Right renal pelvis (tissue), 4 donors: ENCODE results near the gene ADARB2. TPM values are rescaled to one million over a fixed set of nuclear protein-coding genes. Genes with fewer than 3 reads are reported as not detected.
"Not testable (repeated sequence)": the region's sequence is repeated elsewhere in the genome, so short reads cannot be mapped to it uniquely, and the experiment has no call there.

Experiments
- DNase-seq, 4 donors: peaks; one replicate each; pipeline ENCODE4 v3.0.0-alpha.2; 2013; ENCODE audit warnings: low read depth in 4 of 4, low spot score in 3 of 4, missing footprints in 1 of 4
- polyA plus RNA-seq, 4 donors: library from polyadenylated mRNA; unstranded; fragments of 120-200 nt; gene quantifications; one replicate each; pipeline ENCODE4 v1.2.1, GENCODE V29; 2013; ENCODE audit not compliant: insufficient read length in 4 of 4

ADARB2 gene
- polyA plus RNA-seq, 4 donors = 0.90 to 1.8 (median 1.4) TPM

DNA sequence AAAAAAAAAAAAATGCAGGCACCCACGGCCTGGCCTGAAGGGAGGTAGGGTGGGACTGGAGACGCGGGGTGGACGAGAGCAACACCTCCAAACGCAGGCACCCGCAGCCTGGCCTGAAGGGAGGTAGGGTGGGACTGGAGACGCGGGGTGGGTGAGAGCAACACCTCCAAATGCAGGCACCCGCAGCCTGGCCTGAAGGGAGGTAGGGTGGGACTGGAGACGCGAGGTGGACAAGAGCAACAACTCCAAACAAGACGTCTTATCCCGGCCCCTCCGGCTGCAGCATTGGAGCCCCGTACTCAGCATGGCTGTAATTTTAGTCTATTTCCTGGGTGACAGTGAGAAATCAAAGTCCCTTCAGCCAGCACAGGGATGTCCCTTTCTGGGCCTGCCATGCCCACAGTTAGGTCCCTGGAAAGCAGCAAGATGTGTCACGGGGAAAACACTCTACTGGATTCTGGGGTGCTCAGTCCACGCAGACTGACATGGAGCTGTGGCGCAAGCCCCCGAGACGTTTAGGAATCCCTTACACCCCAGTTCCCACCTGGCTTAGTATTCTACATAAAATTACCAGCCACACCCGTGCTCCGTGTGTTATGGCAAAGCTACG is 561.3 kb downstream of the ADARB2 start:
- DNase-seq = no peak

DNA sequence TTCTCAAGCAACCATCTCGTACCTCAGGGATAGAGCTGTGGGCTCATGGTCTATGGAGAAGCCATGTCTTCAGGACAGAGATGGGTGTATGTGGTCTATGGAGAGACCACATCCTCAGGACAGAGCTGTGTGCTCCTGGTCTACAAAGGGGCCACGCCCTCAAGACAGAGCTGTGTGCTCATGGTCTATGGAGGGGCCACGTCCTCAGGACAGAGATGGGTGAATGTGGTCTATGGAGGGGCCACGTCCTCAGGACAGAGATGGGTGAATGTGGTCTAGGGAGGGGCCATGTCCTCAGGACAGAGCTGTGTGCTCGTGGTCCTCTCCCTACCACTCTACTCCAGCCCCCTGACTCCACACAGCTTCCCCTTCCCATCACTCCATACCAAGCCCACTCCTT is 563.3 kb downstream of the ADARB2 start:
- no peak for DNase-seq

DNA sequence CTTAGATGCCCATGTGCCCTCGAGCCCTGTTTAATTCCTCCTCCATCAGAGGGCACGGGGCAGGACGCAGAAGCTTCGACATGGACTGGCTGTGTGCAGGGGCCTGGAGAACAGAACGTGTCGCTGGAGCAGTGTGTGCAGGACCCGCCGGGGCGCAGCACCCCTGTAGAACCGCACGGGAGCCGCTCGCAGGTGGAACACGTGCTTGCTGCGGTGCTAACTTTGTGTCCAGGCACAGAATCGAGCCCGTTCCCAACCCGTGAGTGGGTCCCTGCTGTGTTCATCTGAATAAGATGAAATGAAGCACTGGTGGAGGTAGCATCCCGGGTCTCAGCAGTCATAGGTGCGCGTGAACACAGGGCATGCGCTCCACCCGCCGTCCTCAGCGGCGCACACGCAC is 564.2 kb downstream of the ADARB2 start:
- no peak for DNase-seq

DNA sequence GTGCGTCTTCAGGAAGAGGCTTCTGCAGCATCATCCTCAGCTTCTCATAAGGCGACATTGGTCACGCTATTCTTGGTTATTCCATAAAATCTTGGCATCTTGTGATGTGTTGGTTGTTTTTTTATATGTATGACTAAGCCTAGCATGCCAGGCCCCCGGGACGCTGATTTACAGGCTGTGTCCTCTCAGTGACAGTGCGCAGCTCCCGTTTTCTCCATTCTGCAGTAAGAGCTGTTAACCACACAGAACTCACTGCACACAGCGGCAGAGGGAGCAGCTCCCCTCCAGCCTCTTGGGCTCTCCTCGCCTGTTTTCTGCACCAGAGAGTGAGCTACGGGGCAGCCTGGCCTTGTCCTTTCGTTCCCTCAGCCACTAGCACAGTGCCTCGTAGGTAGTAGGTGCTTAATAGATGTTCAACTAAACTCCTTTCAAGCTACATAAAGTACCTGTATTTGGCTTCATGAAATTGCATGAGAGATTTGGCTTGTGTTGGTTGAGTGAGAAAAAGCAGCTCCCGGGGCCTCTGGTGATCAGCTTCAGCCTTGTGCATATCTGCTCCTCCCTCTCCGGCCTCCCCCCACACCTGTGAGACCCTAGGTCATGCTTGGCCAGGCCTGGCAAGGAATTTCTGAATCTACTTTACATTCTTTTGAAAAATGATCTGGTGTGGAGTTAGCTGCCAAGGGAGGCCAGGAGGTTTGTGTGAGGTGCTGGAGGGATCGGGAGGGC is 564.9 kb downstream of the ADARB2 start:
- DNase-seq = no peak

- DNase-seq = no peak
Observed at GRCh38 chr10:1171586-1171985, 565.7 kb downstream of the ADARB2 start.

DNA sequence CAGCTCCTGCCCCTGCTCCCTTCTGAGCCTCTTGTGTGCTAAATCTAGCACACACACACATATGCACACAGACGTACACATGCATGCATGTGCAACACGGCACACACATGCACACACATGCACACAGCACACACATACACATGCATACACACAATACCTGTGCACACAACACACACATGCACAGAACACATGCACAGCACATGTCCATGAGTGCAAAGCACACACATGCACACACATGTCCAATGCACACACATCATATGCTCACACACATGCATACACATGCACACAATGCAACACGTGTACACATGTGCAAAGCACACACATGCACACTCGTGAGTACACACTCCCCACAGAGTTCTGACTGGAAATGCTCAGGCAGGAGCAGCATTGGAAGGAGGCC is 566.1 kb downstream of the ADARB2 start:
- DNase-seq = no peak

GRCh38 chr10:1170867-1171180 is 566.5 kb downstream of the ADARB2 start:
- DNase-seq = no peak

DNA sequence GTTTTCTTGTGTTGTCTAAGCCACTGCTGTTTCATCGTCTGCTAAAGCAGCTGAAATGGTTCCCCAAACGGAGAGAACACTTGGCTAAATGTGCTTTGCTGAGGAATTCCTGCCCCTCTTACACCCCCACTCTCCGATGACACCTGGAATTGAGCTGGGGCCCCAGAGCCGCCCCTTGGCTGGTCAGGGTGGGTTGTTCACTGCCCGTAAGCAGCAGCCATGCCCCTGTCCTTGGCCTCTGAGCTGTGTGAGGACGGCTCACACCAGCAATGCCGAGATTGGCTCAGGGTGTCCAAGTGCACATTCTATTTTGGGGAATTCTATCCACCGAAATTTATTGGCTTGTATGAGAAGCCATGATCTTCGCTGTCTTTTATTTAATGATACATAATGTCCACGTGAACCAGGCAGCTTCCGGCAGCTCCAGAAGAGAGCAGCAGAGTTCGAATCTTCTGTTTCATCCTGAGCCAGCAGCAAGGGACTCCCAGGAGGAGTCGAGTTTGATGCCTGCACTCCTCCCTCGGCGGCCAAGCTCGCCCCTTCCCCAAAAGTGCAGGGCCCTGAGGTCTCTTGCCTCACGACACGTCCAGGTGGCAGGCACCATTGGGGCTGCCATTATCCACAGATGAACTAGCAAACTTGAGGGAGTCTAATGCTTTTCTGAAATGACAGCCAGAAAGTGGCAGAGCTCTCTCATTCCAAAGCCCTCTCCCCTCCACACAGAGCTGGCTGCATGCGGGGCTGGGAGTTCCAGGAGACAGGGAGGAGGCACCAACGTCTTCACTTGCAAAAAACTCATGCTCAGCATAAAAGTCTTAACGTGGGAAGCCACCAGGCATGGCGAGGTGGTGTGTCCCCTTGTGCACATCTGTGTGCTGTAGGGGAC is 567.1 kb downstream of the ADARB2 start:
- no peak for DNase-seq

- DNase-seq = no peak
Observed at GRCh38 chr10:1169186-1169885, 568.0 kb downstream of the ADARB2 start.

- no peak for DNase-seq
Observed at GRCh38 chr10:1168763-1169162, 568.6 kb downstream of the ADARB2 start.

DNA sequence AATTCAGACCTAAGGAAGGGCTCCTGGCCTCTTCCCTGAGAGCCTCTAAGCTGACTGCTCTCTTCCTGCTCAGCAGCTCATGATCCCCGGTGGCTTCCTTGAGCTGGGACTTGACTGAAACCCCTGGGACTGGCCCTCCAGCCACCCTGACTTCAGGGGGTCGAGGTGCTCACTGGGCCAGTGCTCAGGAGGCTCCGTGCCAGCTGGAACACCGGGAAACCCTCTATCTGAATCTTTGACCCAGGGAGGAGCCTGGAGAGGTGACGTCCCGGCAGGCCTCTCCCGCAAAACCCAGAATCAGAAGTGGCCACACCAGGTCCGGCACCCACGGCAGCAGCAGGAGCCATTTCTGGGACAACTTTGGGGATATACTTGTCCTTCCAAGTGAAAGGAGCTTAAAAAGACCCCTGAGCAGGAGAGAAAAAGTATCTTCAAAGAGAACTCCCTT is 570.5 kb downstream of the ADARB2 start:
- DNase-seq = no peak

- DNase-seq = no peak
Observed at GRCh38 chr10:1166101-1166827, 571.1 kb downstream of the ADARB2 start.

DNA sequence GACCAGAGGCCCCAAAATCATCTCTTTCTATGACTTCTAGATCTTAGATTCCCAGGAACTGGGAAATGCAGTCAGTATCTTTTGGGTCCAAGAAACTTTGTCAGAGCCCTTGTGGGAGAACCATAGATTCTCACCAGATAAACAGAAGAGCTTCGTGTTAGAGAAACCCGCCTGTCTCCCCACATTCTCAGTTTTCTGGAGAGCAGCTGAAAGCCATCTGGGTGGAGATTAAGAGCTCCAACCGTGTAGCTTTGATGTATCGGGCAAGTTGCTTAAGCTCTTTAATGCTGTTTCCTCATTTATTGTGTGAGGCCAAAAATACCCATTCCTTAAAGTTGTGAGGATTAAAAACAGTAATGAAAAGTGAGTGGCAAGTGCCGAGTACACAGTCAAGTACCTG is 573.5 kb downstream of the ADARB2 start:
- DNase-seq = no peak

- DNase-seq = no peak
Observed at GRCh38 chr10:1163204-1163660, 574.1 kb downstream of the ADARB2 start.

GRCh38 chr10:1162481-1163203 is 574.7 kb downstream of the ADARB2 start:
- no peak for DNase-seq

GRCh38 chr10:1161315-1161673 is 576.0 kb downstream of the ADARB2 start:
- not testable (repeated sequence) for DNase-seq

DNA sequence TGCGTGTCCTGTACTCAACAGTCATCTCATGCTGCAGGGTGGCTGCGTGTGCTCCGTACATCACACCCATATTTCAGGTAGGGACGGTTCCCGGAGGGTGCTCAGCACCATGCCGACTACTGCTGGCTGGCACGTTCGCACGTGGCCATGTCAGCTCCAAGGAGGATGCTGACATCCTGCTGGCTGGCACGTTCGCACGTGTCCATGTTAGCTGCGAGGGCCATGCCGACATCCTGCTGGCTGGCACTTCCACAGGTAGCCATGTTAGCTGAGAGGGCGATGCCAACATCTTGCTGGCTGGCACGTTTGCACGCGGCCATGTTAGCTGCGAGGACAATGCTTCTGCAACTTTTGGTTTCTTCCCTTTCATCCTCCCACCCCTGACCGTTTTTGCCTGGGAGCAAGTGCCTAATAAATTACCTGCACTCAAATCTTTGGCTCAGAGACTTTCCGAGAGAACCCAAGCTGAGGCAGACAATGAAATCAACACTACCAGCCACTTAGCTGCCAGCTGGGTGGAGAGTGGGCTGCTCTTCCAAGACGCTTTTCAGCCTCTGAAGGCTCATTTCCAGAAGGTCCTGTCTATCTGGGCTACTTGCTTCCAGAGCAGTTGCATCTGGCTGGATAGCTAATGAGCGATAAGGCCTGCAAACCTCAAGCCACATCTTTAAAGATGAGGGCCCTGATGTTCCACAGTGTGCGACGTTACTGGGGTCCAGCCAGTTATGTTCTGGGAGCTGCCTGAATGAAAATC is 576.6 kb downstream of the ADARB2 start:
- no peak for DNase-seq

DNA sequence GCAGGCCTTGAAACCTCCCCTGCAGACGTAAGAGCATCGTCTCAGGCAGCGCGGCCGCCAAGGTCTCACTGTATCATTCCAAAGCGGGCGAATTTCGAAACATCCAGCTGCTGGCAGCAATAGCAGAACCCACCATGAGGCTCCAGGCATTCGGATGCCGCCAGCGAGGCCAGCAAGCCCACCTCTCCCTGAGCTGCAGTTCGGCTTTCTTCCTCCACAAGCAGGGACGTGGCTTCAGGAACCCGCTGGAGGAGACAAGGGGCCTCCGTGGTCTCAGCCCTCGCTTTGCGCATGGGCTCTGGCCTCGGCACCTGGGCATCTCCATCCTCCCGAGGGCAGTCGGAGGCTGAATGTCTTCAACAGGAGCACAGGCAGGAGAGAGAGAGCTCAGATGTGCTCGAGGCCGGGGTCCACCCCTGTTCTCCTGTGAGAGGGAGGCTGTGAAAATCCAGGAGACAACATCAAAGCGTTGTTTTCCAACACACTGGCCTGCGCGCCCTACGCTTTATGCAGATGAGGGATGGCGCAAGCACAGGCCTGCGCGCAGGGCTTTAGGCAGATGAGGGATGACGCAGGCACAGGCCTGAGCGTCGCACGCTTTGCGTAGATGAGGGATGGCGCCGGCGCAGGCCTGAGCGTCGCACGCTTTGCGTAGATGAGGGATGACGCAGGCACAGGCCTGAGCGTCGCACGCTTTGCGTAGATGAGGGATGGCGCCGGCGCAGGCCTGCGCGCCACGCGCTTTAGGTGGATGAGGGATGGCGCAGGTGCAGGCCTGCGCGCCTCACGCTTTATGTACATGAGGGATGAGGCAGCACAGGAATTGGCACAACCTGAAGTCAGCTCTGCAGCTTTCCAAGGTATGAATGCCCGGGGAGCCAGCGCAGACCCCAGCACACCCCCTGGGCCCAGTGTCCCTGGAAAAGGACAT is 577.9 kb downstream of the ADARB2 start:
- no peak for DNase-seq
